Kidney epithelial cell (primary cell): Measurements from ENCODE around the gene ITPK1. TPM values are rescaled to one million over a fixed set of nuclear protein-coding genes. Genes with fewer than 3 reads are reported as not detected.

Source experiments
- DNase-seq: peaks from one replicate; pipeline ENCODE4 v3.0.0-alpha.2; 2010; ENCODE audit warnings: low read depth
- H3K27me3 ChIP-seq: 2 replicates; pipeline ENCODE4 v1.6.0; 2011; ENCODE audit warnings: low read length; ENCODE audit not compliant: control insufficient read depth, insufficient read depth
- H3K36me3 ChIP-seq: 2 replicates; pipeline ENCODE4 v1.5.1; 2011; ENCODE audit warnings: low read length; ENCODE audit not compliant: control insufficient read depth, insufficient read depth
- H3K4me3 ChIP-seq: 2 replicates; pipeline ENCODE4 v1.5.1; 2011; ENCODE audit warnings: low read depth, mild to moderate bottlenecking, control low read depth, low read length
- CTCF ChIP-seq: IDR thresholded peaks from 2 replicates; pipeline ENCODE4 v1.5.1; 2011; ENCODE audit warnings: mild to moderate bottlenecking, moderate library complexity, low read length, control low read depth, inconsistent platforms; ENCODE audit not compliant: insufficient read depth, poor library complexity, severe bottlenecking
- total RNA-seq: library from RNA; depleted of rRNA; stranded (reverse); fragments of >200 nt; gene quantifications from 2 replicates; pipeline ENCODE4 v1.2.3, GENCODE V29; 2015

The ITPK1 gene
- total RNA-seq, 1 donor from 2014 or later: 21.3 TPM

GRCh38 chr14:92928961-92929688 is 186.6 kb downstream of the ITPK1 start:
- Histone ChIP-seq H3K36me3 (no peaks in the 10 kb centered on the region), H3K4me3 (no peak overlapping the region), H3K27me3 (peaks cover 22% of the 10 kb centered on the region)
- TF ChIP-seq CTCF: no peak
- DNase-seq: no peak

GRCh38 chr14:92928258-92928629 is 187.5 kb downstream of the ITPK1 start:
- TF ChIP-seq CTCF: no peak
- H3K4me3 ChIP-seq: no peak overlapping the region
- H3K36me3 ChIP-seq: no peaks in the 10 kb centered on the region
- peaks cover 30% of the 10 kb centered on the region for H3K27me3 ChIP-seq
- DNase-seq: no peak

GRCh38 chr14:92927349-92928257 is 188.1 kb downstream of the ITPK1 start:
- Histone ChIP-seq H3K36me3 (no peaks in the 10 kb centered on the region), H3K4me3 (no peak overlapping the region), H3K27me3 (peaks cover 36% of the 10 kb centered on the region)
- no peak for DNase-seq
- TF ChIP-seq CTCF: no peak

- H3K36me3 ChIP-seq: no peaks in the 10 kb centered on the region
- no peak for TF ChIP-seq CTCF
- DNase-seq: no peak
- H3K4me3 ChIP-seq: no peak overlapping the region
- H3K27me3 ChIP-seq: peaks cover 43% of the 10 kb centered on the region
Measured at GRCh38 chr14:92926931-92927330, 188.8 kb downstream of the ITPK1 start.

GRCh38 chr14:92926180-92926845 is 189.4 kb downstream of the ITPK1 start:
- DNase-seq: no peak
- H3K4me3 ChIP-seq: no peak overlapping the region

More at GRCh38 chr14:92926180-92926845, 189.4 kb downstream of the ITPK1 start:
- Histone ChIP-seq H3K36me3 (no peaks in the 10 kb centered on the region), H3K27me3 (peaks cover 46% of the 10 kb centered on the region)
- TF ChIP-seq CTCF: no peak
